ENCODE results near the gene ERBB3. TPM values are rescaled to one million over a fixed set of nuclear protein-coding genes. Genes with fewer than 3 reads are reported as not detected.

Gene ERBB3
- total RNA-seq, 2 donors from 2014 or later = 3.2 to 7.2 TPM

- Histone ChIP-seq H3K27ac (no peak overlapping the region), H3K4me1 (peaks cover 0 to 24% of the 10 kb centered on the region in 2 donors), H3K9me3 (no peaks in the 10 kb centered on the region), H3K36me3 (peaks cover 9% of the 10 kb centered on the region), H3K4me3 (no peak overlapping the region), H3K27me3 (no peaks in the 10 kb centered on the region)
- no peak for DNase-seq (ENCODE audit: low spot score)
- no peak for TF ChIP-seq CTCF (IDR thresholded peaks at IDR 0.05)
These were observed 22.7 kb downstream of the ERBB3 start for GRCh38 chr12:56102683-56103065.

GRCh38 chr12:56103066-56103711, 23.2 kb downstream of the ERBB3 start:
- Histone ChIP-seq H3K36me3 (peaks cover 15% of the 10 kb centered on the region), H3K27ac (peak overlapping the region; percentile 83 to 87), H3K4me1 (peaks cover 0 to 24% of the 10 kb centered on the region in 2 donors), H3K9me3 (no peaks in the 10 kb centered on the region), H3K27me3 (no peaks in the 10 kb centered on the region), H3K4me3 (peak overlapping the region; percentile 68 to 78)
- DNase-seq (ENCODE audit: low spot score) = no peak
- no peak for TF ChIP-seq CTCF (IDR thresholded peaks at IDR 0.05)

- no peak for TF ChIP-seq CTCF (IDR thresholded peaks at IDR 0.05)
- H3K27me3 ChIP-seq = no peaks in the 10 kb centered on the region
- peaks cover 0 to 24% of the 10 kb centered on the region in 2 donors for H3K4me1 ChIP-seq
- no peaks in the 10 kb centered on the region for H3K9me3 ChIP-seq
- H3K27ac ChIP-seq = peak overlapping the region; percentile 83 to 87
- H3K36me3 ChIP-seq = peaks cover 20% of the 10 kb centered on the region
- peak overlapping the region; percentile 68 to 78 for H3K4me3 ChIP-seq
- DNase-seq (ENCODE audit: low spot score) = no peak
These were observed 23.8 kb downstream of the ERBB3 start for GRCh38 chr12:56103823-56104108.

- TF ChIP-seq CTCF (IDR thresholded peaks at IDR 0.05) = no peak
These were observed 24.3 kb downstream of the ERBB3 start, which contains the start of gene PA2G4 for GRCh38 chr12:56104109-56104814. TSS of gene PA2G4 (plus strand) at chr12:56104559. CDS start at chr12:56104738, 179 bp downstream.

GRCh38 chr12:56104815-56105608, 25.0 kb downstream of the ERBB3 start:
- H3K27me3 ChIP-seq = no peaks in the 10 kb centered on the region
- no peak for DNase-seq (ENCODE audit: low spot score)
- peaks cover 33% of the 10 kb centered on the region for H3K36me3 ChIP-seq
- peak overlapping the region; percentile 83 to 87 for H3K27ac ChIP-seq
- no peak for TF ChIP-seq CTCF (IDR thresholded peaks at IDR 0.05)
- H3K4me1 ChIP-seq = peaks cover 0 to 24% of the 10 kb centered on the region in 2 donors
- H3K9me3 ChIP-seq = no peaks in the 10 kb centered on the region
- H3K4me3 ChIP-seq = peak overlapping the region; percentile 64 to 78

More at GRCh38 chr12:56104109-56104814, 24.3 kb downstream of the ERBB3 start, which contains the start of gene PA2G4:
- Histone ChIP-seq H3K4me3 (peak within 1 kb of the TSS; percentile 68 to 78), H3K9me3 (no peaks in the 10 kb centered on the region), H3K36me3 (peaks cover 25% of the 10 kb centered on the region), H3K27ac (peak within 1 kb of the TSS; percentile 83 to 87), H3K4me1 (peaks cover 0 to 24% of the 10 kb centered on the region in 2 donors), H3K27me3 (no peaks in the 10 kb centered on the region)
- peak; percentile 97 for DNase-seq (ENCODE audit: low spot score)
